CD4-positive, CD25-positive, alpha-beta regulatory T cell (primary cell): Measurements from ENCODE around the gene UTP25. TPM values are rescaled to one million over a fixed set of nuclear protein-coding genes. Genes with fewer than 3 reads are reported as not detected.

ENCODE experiments used
- ATAC-seq, 2 donors: fragments of 150-1000 bp; cut with Tn5 transposase; one replicate each; pipeline ENCODE4 v1.10.0; 2021; ENCODE audit warnings: low read depth in 2 of 2, moderate number of reproducible peaks in 2 of 2, moderate library complexity in 1 of 2
- DNase-seq, 3 donors: peaks; one replicate each; pipeline versions ENCODE4 v3.0.0 to v3.0.0-alpha.2; 2012 to 2022; ENCODE audit warnings: mixed read lengths in 1 of 3
- H3K27ac ChIP-seq: one replicate; pipeline ENCODE4 v1.7.0; 2013; ENCODE audit warnings: mild to moderate bottlenecking, low read length; ENCODE audit not compliant: insufficient read depth, poor library complexity, severe bottlenecking
- H3K27me3 ChIP-seq: one replicate; pipeline ENCODE4 v1.7.0; 2013; ENCODE audit warnings: low read length; ENCODE audit not compliant: control insufficient read depth, insufficient read depth
- H3K36me3 ChIP-seq: one replicate; pipeline ENCODE4 v1.7.0; 2013; ENCODE audit warnings: mild to moderate bottlenecking, low read length, moderate library complexity; ENCODE audit not compliant: control insufficient read depth, insufficient read depth
- H3K4me1 ChIP-seq: 2 replicates; pipeline ENCODE4 v1.7.0; 2013; ENCODE audit warnings: mild to moderate bottlenecking, low read length; ENCODE audit not compliant: insufficient read depth, control insufficient read depth, poor library complexity, severe bottlenecking
- H3K4me3 ChIP-seq: one replicate; pipeline ENCODE4 v1.7.0; 2013; ENCODE audit warnings: low read depth, mild to moderate bottlenecking, low read length, moderate library complexity
- H3K9me3 ChIP-seq, 2 experiments: 1 replicate in 1 of 2; 2 replicates in 1 of 2; pipeline ENCODE4 v1.7.0; 2013; ENCODE audit warnings: low read length in 2 of 2, mild to moderate bottlenecking in 1 of 2, moderate library complexity in 1 of 2; ENCODE audit not compliant: control insufficient read depth in 2 of 2
- H3K27ac Mint-ChIP-seq, 3 donors: one replicate each; pipeline ENCODE4 v1.8.0; 2020 to 2022; ENCODE audit warnings: mild to moderate bottlenecking in 3 of 3, mixed read lengths in 3 of 3, moderate library complexity in 2 of 3
- H3K27me3 Mint-ChIP-seq: one replicate; pipeline ENCODE4 v1.8.0; 2022; ENCODE audit warnings: mild to moderate bottlenecking, mixed read lengths
- H3K36me3 Mint-ChIP-seq: one replicate; pipeline ENCODE4 v1.8.0; 2020; ENCODE audit warnings: mixed read lengths
- H3K4me1 Mint-ChIP-seq, 4 donors: one replicate each; pipeline ENCODE4 v1.8.0; 2020 to 2022; ENCODE audit warnings: mixed read lengths in 4 of 4, mild to moderate bottlenecking in 1 of 4
- H3K4me3 Mint-ChIP-seq, 4 donors: one replicate each; pipeline ENCODE4 v1.8.0; 2020 to 2022; ENCODE audit warnings: mild to moderate bottlenecking in 4 of 4, mixed read lengths in 4 of 4, moderate library complexity in 3 of 4
- H3K9me3 Mint-ChIP-seq, 7 donors: one replicate each; pipeline ENCODE4 v1.8.0; 2020 to 2022; ENCODE audit warnings: mixed read lengths in 7 of 7, mild to moderate bottlenecking in 3 of 7, moderate library complexity in 2 of 7
- polyA plus RNA-seq, 4 donors: library from polyadenylated mRNA; unstranded; fragments of 300-500 nt; fragmentation: Illumina TruSeq; gene quantifications; one replicate each; pipeline ENCODE4 v1.2.3, GENCODE V29; 2021
- total RNA-seq: library from RNA; stranded (reverse); gene quantifications from one replicate; pipeline ENCODE4 v1.2.3, GENCODE V29; 2022

Gene UTP25
- total and polyA plus RNA-seq, 5 donors from 2014 or later, result 2.4 to 7.4 (median 3.2) TPM

DNA sequence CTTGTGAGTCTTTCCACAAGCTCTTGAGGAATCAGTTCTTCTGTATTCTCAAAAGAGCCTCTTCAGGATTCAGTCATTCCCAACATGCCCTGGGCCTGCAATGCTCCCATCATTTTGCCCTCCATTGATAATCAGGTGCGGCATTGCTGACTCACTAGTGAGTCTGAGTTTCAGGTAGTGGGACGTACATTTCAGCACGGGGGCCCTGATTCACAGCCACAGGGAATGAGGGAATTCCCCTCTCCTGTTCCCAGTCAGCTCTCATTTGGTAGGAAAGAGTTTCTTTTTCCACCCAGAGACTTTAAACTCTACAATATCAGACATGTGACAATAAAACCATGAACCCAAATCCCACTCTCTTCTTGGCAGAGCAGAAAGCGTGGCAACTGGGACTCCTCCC is 18.2 kb upstream of the UTP25 start:
- H3K27me3 Mint-ChIP-seq, result peaks cover 8% of the 10 kb centered on the region
- H3K4me3 ChIP-seq, result no peak overlapping the region
- H3K4me1 ChIP-seq, result peaks cover 6% of the 10 kb centered on the region
- peaks cover 0 to 10% (median 3%) of the 10 kb centered on the region in 4 donors for H3K4me1 Mint-ChIP-seq
- no peak overlapping the region for H3K27ac ChIP-seq
- no peak overlapping the region for H3K4me3 Mint-ChIP-seq
- no peaks in the 10 kb centered on the region for H3K36me3 ChIP-seq
- H3K27me3 ChIP-seq, result peaks cover 2% of the 10 kb centered on the region
- H3K9me3 ChIP-seq, result no peaks in the 10 kb centered on the region
- H3K27ac Mint-ChIP-seq, result no peak overlapping the region
- no peaks in the 10 kb centered on the region for H3K36me3 Mint-ChIP-seq
- no peak for ATAC-seq
- peaks cover 0 to 1% (median 0%) of the 10 kb centered on the region in 7 donors for H3K9me3 Mint-ChIP-seq
- DNase-seq, result no peak

DNA sequence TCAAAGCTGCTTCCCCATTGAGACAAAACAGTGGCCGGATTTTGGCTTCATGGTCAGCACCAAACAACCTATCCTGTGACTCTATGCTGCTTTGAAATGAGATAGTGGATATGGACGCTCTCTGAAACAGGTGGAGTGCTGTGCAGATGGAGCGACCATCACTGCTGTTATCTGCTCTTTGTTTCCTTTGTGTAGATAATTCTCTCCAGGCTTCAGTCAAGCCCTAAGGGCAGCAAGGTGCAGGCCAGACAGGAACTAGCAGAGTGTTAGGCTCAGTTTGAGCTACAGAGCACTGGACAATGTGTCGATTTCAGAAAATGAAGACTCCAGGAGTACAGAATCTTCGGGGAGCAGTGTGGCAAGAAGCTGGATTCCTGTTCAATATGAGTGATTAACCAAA is 17.0 kb upstream of the UTP25 start:
- no peak for ATAC-seq

DNA sequence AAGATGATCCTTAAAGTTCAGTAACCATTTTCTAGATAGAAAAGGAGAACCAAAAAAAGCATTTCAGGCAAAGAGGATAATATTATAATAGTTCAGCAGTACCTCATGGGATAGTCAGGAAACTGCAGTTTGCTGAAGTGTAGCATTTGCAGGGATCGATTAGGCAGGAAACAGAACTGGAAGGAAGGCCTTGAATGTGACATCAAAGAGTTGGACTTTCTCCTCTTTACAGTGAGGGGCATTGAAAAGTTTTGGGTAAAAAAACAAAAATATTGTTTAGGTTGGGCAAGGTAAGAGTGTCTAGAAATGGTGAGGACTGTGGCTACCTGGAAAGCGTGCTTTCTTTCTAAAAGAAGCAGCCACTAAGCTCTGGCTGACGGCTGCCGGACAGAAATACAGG is 13.9 kb upstream of the UTP25 start:
- peaks cover 0 to 1% (median 0%) of the 10 kb centered on the region in 7 donors for H3K9me3 Mint-ChIP-seq
- H3K27me3 Mint-ChIP-seq, result peaks cover 21% of the 10 kb centered on the region
- H3K9me3 ChIP-seq, result no peaks in the 10 kb centered on the region
- H3K27ac ChIP-seq, result no peak overlapping the region
- no peak overlapping the region for H3K4me3 ChIP-seq
- no peak overlapping the region for H3K27ac Mint-ChIP-seq
- no peaks in the 10 kb centered on the region for H3K36me3 Mint-ChIP-seq
- ATAC-seq (no peak), DNase-seq (no peak)
- no peaks in the 10 kb centered on the region for H3K4me1 ChIP-seq
- H3K27me3 ChIP-seq, result peaks cover 5% of the 10 kb centered on the region
- H3K4me3 Mint-ChIP-seq, result no peak overlapping the region
- H3K36me3 ChIP-seq, result no peaks in the 10 kb centered on the region
- peaks cover 0 to 2% (median 0%) of the 10 kb centered on the region in 4 donors for H3K4me1 Mint-ChIP-seq

More for the DNA sequence above, 17.0 kb upstream of the UTP25 start:
- H3K27me3 ChIP-seq, result peaks cover 2% of the 10 kb centered on the region
- Mint-ChIP-seq H3K9me3 (peaks cover 0 to 1% (median 0%) of the 10 kb centered on the region in 7 donors), H3K27ac (no peak overlapping the region), H3K27me3 (peaks cover 11% of the 10 kb centered on the region), H3K4me1 (peaks cover 0 to 8% (median 3%) of the 10 kb centered on the region in 4 donors), H3K36me3 (no peaks in the 10 kb centered on the region), H3K4me3 (no peak overlapping the region)
- H3K4me1 ChIP-seq, result peaks cover 2% of the 10 kb centered on the region
- DNase-seq, result no peak
- no peaks in the 10 kb centered on the region for H3K9me3 ChIP-seq
- no peaks in the 10 kb centered on the region for H3K36me3 ChIP-seq
- H3K27ac ChIP-seq, result no peak overlapping the region
- no peak overlapping the region for H3K4me3 ChIP-seq

DNA sequence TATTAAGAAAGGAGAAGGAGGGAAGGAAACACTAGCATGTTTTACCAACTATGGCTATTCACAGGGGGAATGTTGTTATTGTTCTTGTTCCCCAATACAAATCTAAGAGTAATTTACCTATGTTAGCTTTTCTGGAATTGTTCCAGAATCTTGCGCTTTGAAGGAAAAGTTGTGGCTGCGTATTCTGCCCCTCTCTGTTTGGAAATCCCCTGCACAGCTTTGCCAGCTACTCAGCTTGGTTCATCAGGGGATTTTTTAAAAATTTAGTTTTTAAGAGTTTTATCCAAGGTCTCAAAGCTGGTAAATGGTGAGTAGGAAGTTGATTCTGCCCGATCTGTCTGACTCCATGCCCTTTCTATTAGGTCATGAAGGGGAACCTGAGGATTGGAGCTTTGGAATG is 12.3 kb upstream of the UTP25 start:
- H3K4me3 ChIP-seq, result no peak overlapping the region
- Mint-ChIP-seq H3K36me3 (no peaks in the 10 kb centered on the region), H3K27me3 (peaks cover 25% of the 10 kb centered on the region), H3K9me3 (peaks cover 0 to 1% (median 0%) of the 10 kb centered on the region in 7 donors), H3K4me3 (no peak overlapping the region), H3K27ac (no peak overlapping the region), H3K4me1 (peaks cover 0 to 2% (median 0%) of the 10 kb centered on the region in 4 donors)
- H3K27me3 ChIP-seq, result peaks cover 14% of the 10 kb centered on the region
- no peaks in the 10 kb centered on the region for H3K4me1 ChIP-seq
- no peak overlapping the region for H3K27ac ChIP-seq
- H3K36me3 ChIP-seq, result no peaks in the 10 kb centered on the region
- H3K9me3 ChIP-seq, result no peaks in the 10 kb centered on the region
- DNase-seq (no peak), ATAC-seq (no peak)

DNA sequence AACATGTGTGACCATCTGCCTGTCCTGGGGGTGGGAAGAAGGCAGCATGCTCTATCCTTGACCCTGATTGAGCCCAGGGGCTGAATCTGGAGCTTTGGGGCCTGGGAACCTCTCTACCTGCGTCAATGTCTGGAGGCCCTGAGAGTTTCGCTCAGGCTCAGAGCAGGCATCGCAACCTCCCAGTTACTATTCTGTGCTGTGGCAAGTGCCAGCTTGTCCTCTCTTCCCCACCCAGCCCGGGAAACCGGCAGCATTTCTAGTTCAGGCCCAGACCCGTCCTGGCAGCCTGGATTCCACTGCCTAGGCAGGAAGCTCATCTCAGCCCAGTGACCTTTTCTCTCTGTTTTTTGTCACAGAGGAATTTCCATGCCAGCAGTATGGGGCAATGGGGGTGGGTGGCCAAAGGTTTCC is 11.8 kb upstream of the UTP25 start:
- Mint-ChIP-seq H3K4me1 (peaks cover 0 to 2% (median 0%) of the 10 kb centered on the region in 4 donors), H3K27ac (no peak overlapping the region), H3K27me3 (peaks cover 30% of the 10 kb centered on the region), H3K9me3 (peaks cover 0 to 1% (median 0%) of the 10 kb centered on the region in 7 donors), H3K4me3 (no peak overlapping the region), H3K36me3 (no peaks in the 10 kb centered on the region)
- H3K4me1 ChIP-seq, result no peaks in the 10 kb centered on the region
- H3K36me3 ChIP-seq, result no peaks in the 10 kb centered on the region
- ATAC-seq (no peak), DNase-seq (no peak)
- no peaks in the 10 kb centered on the region for H3K9me3 ChIP-seq
- H3K4me3 ChIP-seq, result no peak overlapping the region
- H3K27ac ChIP-seq, result no peak overlapping the region
- peaks cover 17% of the 10 kb centered on the region for H3K27me3 ChIP-seq

DNA sequence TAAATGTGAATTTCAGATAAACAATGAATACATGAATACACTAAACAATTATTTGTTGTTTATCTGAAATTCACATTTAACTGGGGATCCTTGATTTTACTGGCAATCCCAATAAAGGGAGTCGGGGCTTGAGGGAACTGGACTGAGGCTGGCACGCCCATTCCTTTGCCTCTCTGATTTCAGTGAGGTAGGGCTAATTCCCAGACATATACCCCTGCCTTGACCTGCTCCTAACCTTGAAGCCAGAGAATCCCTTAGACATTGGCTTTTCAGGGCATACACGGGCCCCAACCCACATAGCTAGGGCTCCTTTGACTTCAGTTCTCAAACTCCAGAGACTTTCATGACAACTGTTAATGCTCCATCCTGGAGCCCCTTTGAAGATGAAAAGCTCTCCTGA is 10.8 kb upstream of the UTP25 start:
- H3K36me3 ChIP-seq, result no peaks in the 10 kb centered on the region
- H3K4me3 ChIP-seq, result no peak overlapping the region
- ATAC-seq (no peak), DNase-seq (no peak)
- no peak overlapping the region for H3K27ac ChIP-seq
- peaks cover 0 to 2% (median 0%) of the 10 kb centered on the region in 4 donors for H3K4me1 Mint-ChIP-seq
- H3K27ac Mint-ChIP-seq, result no peak overlapping the region
- H3K9me3 Mint-ChIP-seq, result peaks cover 0 to 1% (median 0%) of the 10 kb centered on the region in 7 donors
- H3K4me1 ChIP-seq, result no peaks in the 10 kb centered on the region
- H3K9me3 ChIP-seq, result no peaks in the 10 kb centered on the region
- H3K27me3 Mint-ChIP-seq, result peaks cover 37% of the 10 kb centered on the region
- H3K27me3 ChIP-seq, result peaks cover 24% of the 10 kb centered on the region
- no peak overlapping the region for H3K4me3 Mint-ChIP-seq
- no peaks in the 10 kb centered on the region for H3K36me3 Mint-ChIP-seq

DNA sequence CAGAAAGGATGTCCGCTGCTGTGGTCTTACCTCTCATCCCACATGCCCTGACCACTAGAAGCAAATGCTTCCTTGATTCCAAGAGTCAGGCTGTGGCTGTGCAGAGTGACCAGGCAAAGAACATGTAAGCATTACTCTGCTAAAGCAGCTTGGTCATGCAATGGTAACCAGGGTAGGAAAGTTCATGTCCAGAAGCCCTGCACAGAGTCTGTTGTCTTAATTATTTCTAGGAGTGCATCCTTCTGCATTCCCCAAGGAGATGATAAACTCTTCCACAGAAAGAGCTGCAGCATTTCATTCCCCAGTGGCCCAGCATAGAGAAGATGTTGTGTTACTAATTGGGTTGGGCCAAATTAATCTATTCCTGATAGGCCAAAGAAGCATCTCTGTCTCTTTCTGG is 10.1 kb upstream of the UTP25 start:
- Mint-ChIP-seq H3K4me3 (no peak overlapping the region), H3K27me3 (peaks cover 40% of the 10 kb centered on the region), H3K36me3 (no peaks in the 10 kb centered on the region), H3K4me1 (peaks cover 0 to 4% (median under 1%) of the 10 kb centered on the region in 4 donors), H3K9me3 (peaks cover 0 to 1% (median 0%) of the 10 kb centered on the region in 7 donors), H3K27ac (no peak overlapping the region)
- no peak overlapping the region for H3K4me3 ChIP-seq
- H3K9me3 ChIP-seq, result no peaks in the 10 kb centered on the region
- ATAC-seq (no peak), DNase-seq (no peak)
- H3K36me3 ChIP-seq, result no peaks in the 10 kb centered on the region
- H3K27me3 ChIP-seq, result peaks cover 27% of the 10 kb centered on the region
- H3K27ac ChIP-seq, result no peak overlapping the region
- no peaks in the 10 kb centered on the region for H3K4me1 ChIP-seq

DNA sequence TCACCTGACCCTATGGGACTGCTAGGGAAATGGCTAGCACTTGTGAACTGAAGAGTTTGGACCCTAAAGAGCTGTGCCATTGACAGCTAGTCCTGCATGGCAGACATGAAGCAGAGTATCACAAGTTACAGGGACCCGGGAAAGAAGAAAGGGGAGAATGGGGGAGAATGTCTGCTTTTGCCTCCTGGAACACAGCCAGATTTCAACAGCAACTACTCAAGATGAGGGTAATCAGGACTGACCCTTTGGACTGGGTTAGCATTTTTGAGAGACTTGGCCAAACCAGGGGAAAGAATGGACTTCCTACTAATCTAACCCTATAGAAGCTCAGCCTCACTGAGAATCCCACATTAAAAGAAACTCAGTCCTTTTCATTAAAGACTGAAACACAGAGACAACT is 8.7 kb upstream of the UTP25 start:
- Mint-ChIP-seq H3K27me3 (peaks cover 47% of the 10 kb centered on the region), H3K4me1 (peaks cover 6 to 12% (median 8%) of the 10 kb centered on the region in 4 donors), H3K27ac (no peak overlapping the region), H3K9me3 (peaks cover 0 to 1% (median 0%) of the 10 kb centered on the region in 7 donors), H3K36me3 (no peaks in the 10 kb centered on the region), H3K4me3 (no peak overlapping the region)
- no peak for DNase-seq
- H3K36me3 ChIP-seq, result no peaks in the 10 kb centered on the region
- peaks cover 27% of the 10 kb centered on the region for H3K27me3 ChIP-seq
- no peak for ATAC-seq
- H3K4me3 ChIP-seq, result no peak overlapping the region
- H3K27ac ChIP-seq, result no peak overlapping the region
- no peaks in the 10 kb centered on the region for H3K9me3 ChIP-seq
- H3K4me1 ChIP-seq, result no peaks in the 10 kb centered on the region
